Spleen (tissue), 11 donors: ENCODE measurements around the gene C2orf72. TPM values are rescaled to one million over a fixed set of nuclear protein-coding genes. Genes with fewer than 3 reads are reported as not detected.
"Not testable (repeated sequence)": the region's sequence is repeated elsewhere in the genome, so short reads cannot be mapped to it uniquely, and the experiment has no call there.

Source experiments
- DNase-seq: peaks from one replicate; pipeline ENCODE4 v3.0.0-alpha.2; 2020
- H3K27ac ChIP-seq, 8 donors: fragments of 200-600 bp; sonication (generic) in 7 of 8; 1 replicate in 4 of 8; 2 replicates in 4 of 8; pipeline versions ENCODE4 v1.5.0 to v1.8.0; 2016 to 2021; ENCODE audit warnings: inconsistent platforms in 4 of 8, mild to moderate bottlenecking in 4 of 8, moderate library complexity in 1 of 8
- H3K27me3 ChIP-seq, 7 donors: fragments of 200-600 bp; sonication (generic) in 6 of 7; replicated peaks in 1 of 7; 1 replicate in 4 of 7; 2 replicates in 3 of 7; pipeline versions ENCODE4 v1.5.0 to v1.8.0; 2016 to 2021; ENCODE audit warnings: inconsistent platforms in 3 of 7, mild to moderate bottlenecking in 1 of 7
- H3K36me3 ChIP-seq, 6 donors: fragments of 200-600 bp; sonication (generic) in 5 of 6; 1 replicate in 4 of 6; 2 replicates in 2 of 6; pipeline versions ENCODE4 v1.5.0 to v1.8.0; 2016 to 2021; ENCODE audit warnings: inconsistent platforms in 2 of 6
- H3K4me1 ChIP-seq, 6 donors: fragments of 200-600 bp; sonication (generic) in 5 of 6; 1 replicate in 3 of 6; 2 replicates in 3 of 6; pipeline versions ENCODE4 v1.5.0 to v1.8.0; 2016 to 2021; ENCODE audit warnings: inconsistent platforms in 3 of 6
- H3K4me3 ChIP-seq, 8 donors: fragments of 200-600 bp; sonication (generic) in 7 of 8; 1 replicate in 4 of 8; 2 replicates in 4 of 8; pipeline versions ENCODE4 v1.5.0 to v1.8.0; 2016 to 2021; ENCODE audit warnings: inconsistent platforms in 4 of 8, mild to moderate bottlenecking in 4 of 8, moderate library complexity in 2 of 8
- H3K9me3 ChIP-seq, 8 donors: fragments of 200-600 bp; sonication (generic) in 7 of 8; 1 replicate in 4 of 8; 2 replicates in 4 of 8; pipeline versions ENCODE4 v1.5.0 to v1.8.0; 2016 to 2021; ENCODE audit warnings: inconsistent platforms in 4 of 8
- CTCF ChIP-seq, 11 experiments: fragments of 200-600 bp in 7 of 11; fragments of 450-650 bp in 4 of 11; sonication (generic) in 4 of 11; IDR thresholded peaks in 8 of 11; conservative IDR thresholded peaks in 3 of 11; 1 replicate in 7 of 11; 2 replicates in 4 of 11; pipeline versions ENCODE4 v1.4.0 to v1.8.0; 2016 to 2021; ENCODE audit warnings: antibody characterized with exemption in 11 of 11, inconsistent platforms in 4 of 11, mild to moderate bottlenecking in 1 of 11
- POLR2A ChIP-seq, 3 donors: fragments of 450-650 bp; IDR thresholded peaks; one replicate each; pipeline ENCODE4 v1.5.1; 2017; ENCODE audit warnings: antibody characterized with exemption in 3 of 3, mild to moderate bottlenecking in 1 of 3
- POLR2AphosphoS5 ChIP-seq, 3 donors: sonication (generic); formaldehyde crosslinking; IDR thresholded peaks; one replicate each; pipeline ENCODE4 v1.5.1; 2017; ENCODE audit warnings: antibody characterized with exemption in 3 of 3
- WGBS, 5 donors: extraction: QIAGEN DNeasy Blood & Tissue Kit in 3 of 5; methylation state at CpG; one replicate each; pipeline versions ENCODE4 v1.1.5 to v1.1.7; 2013 to 2018; 5-methylcytosine and 5-hydroxymethylcytosine counted together
- intact Hi-C: fragments of 100-400 bp; cut with DNase I; formaldehyde crosslinking; loops from one replicate; pipeline ENCODE4 v1.15.0; 2023; ENCODE audit warnings: low total_unique reads
- polyA plus RNA-seq, 3 donors: library from polyadenylated mRNA; stranded (reverse); fragments of 200-250 nt; gene quantifications; one replicate each; pipeline ENCODE4 v1.2.1, GENCODE V29; 2013
- total RNA-seq, 7 donors: library from RNA; depleted of rRNA in 3 of 7; stranded (reverse); fragments of >200 nt in 3 of 7; fragmentation: NEBNext Ultra II Directional in 4 of 7; extraction: Animal tissue kit (Norgen Biotek cat#: 25700) in 4 of 7; gene quantifications; one replicate each; pipeline versions ENCODE4 v1.1.0 to v1.2.1, GENCODE V29; 2016 to 2021
- donor health status: healthy with polysubstance abuse.
- donor health status: DM: no; HTN: no; CAD: no; lungs with moderate emphysema.
- donor health status: DM: no; HTN: no; CAD: no.
- donor health status: Bipolar disorder and iron deficiency.
- donor health status: healthy.
- donor health status: DM: no; HTN: no; CAD: no.
- donor health status: DM: yes; HTN: yes; CAD: no.

Gene C2orf72
- total and polyA plus RNA-seq, 10 donors = not detected

GRCh38 chr2:231002641-231003040, 34.7 kb upstream of the C2orf72 start:
- no peak overlapping the region for H3K4me3 ChIP-seq
- DNase-seq = no peak
- H3K4me1 ChIP-seq = no peaks in the 10 kb centered on the region

GRCh38 chr2:231003186-231003585, 34.1 kb upstream of the C2orf72 start:
- WGBS, 5 donors = 74 to 94% (median 76%) methylated on average over 2 of the region's 2 CpGs
- Histone ChIP-seq H3K27me3 (peaks cover 0 to 43% (median 17%) of the 10 kb centered on the region in 7 donors), H3K4me3 (no peak overlapping the region), H3K4me1 (no peaks in the 10 kb centered on the region), H3K9me3 (no peaks in the 10 kb centered on the region), H3K36me3 (no peaks in the 10 kb centered on the region), H3K27ac (no peak overlapping the region)
- TF ChIP-seq POLR2A (IDR thresholded peaks at IDR 0.05) (no peak), POLR2AphosphoS5 (IDR thresholded peaks at IDR 0.05) (no peak), CTCF (IDR thresholded peaks at IDR 0.05 in 8 of 11, conservative IDR thresholded peaks at IDR 0.05 in 3 of 11) (no peak)
- intact Hi-C loops = no loop called here
- no peak for DNase-seq

More at GRCh38 chr2:231002641-231003040, 34.7 kb upstream of the C2orf72 start:
- TF ChIP-seq CTCF (IDR thresholded peaks at IDR 0.05 in 8 of 11, conservative IDR thresholded peaks at IDR 0.05 in 3 of 11) (no peak), POLR2AphosphoS5 (IDR thresholded peaks at IDR 0.05) (no peak), POLR2A (IDR thresholded peaks at IDR 0.05) (no peak)
- WGBS, 5 donors = 83 to 92% (median 87%) methylated on average over 6 to 10 of the region's 10 CpGs
- H3K27me3 ChIP-seq = peaks cover 0 to 47% (median 17%) of the 10 kb centered on the region in 7 donors
- intact Hi-C loops = no loop called here
- no peak overlapping the region for H3K27ac ChIP-seq
- no peaks in the 10 kb centered on the region for H3K9me3 ChIP-seq
- H3K36me3 ChIP-seq = no peaks in the 10 kb centered on the region

GRCh38 chr2:231004930-231005329, 32.4 kb upstream of the C2orf72 start:
- intact Hi-C loops, H3K36me3 ChIP-seq, H3K4me1 ChIP-seq, H3K27ac ChIP-seq, H3K4me3 ChIP-seq, H3K9me3 ChIP-seq, DNase-seq: not testable (repeated sequence)
- peaks cover 0 to 45% (median 12%) of the 10 kb centered on the region in 7 donors for H3K27me3 ChIP-seq

- TF ChIP-seq POLR2A (IDR thresholded peaks at IDR 0.05) (no peak), POLR2AphosphoS5 (IDR thresholded peaks at IDR 0.05) (no peak), CTCF (IDR thresholded peaks at IDR 0.05 in 8 of 11, conservative IDR thresholded peaks at IDR 0.05 in 3 of 11) (no peak)
- 71 to 85% (median 77%) methylated on average over 7 to 10 of the region's 10 CpGs for WGBS, 5 donors
Measured at GRCh38 chr2:231007286-231008098, 29.8 kb upstream of the C2orf72 start.

More at GRCh38 chr2:231007286-231008098, 29.8 kb upstream of the C2orf72 start:
- H3K27me3 ChIP-seq = peaks cover 0 to 33% (median 0%) of the 10 kb centered on the region in 7 donors
- DNase-seq = no peak
- intact Hi-C loops = no loop called here
- no peaks in the 10 kb centered on the region for H3K36me3 ChIP-seq
- H3K27ac ChIP-seq = no peak overlapping the region
- no peak overlapping the region for H3K4me3 ChIP-seq
- no peaks in the 10 kb centered on the region for H3K4me1 ChIP-seq
- no peaks in the 10 kb centered on the region for H3K9me3 ChIP-seq
